ENCODE results near the gene AUTS2. TPM values are rescaled to one million over a fixed set of nuclear protein-coding genes. Genes with fewer than 3 reads are reported as not detected.

The AUTS2 gene
- polyA plus RNA-seq, 1 donor (not counting 4 experiments of a cell fraction or from before 2014, with no cell fraction given), result 4.7 TPM

GRCh38 chr7:69928621-69929020, 330.3 kb downstream of the AUTS2 start:
- TF ChIP-seq CTCF (optimal IDR thresholded peaks at IDR 0.05 in 1 of 3, IDR thresholded peaks at IDR 0.05 in 1 of 3, conservative IDR thresholded peaks at IDR 0.05 in 1 of 3; ENCODE audit: extremely low read depth in 1 of 3, insufficient read depth in 2 of 3, low read length in 3 of 3) (no peak), EZH2 (IDR thresholded peaks at IDR 0.05; ENCODE audit: low read length) (no peak)

GRCh38 chr7:69929622-69930021, 331.3 kb downstream of the AUTS2 start:
- no peak for TF ChIP-seq CTCF (optimal IDR thresholded peaks at IDR 0.05 in 1 of 3, IDR thresholded peaks at IDR 0.05 in 1 of 3, conservative IDR thresholded peaks at IDR 0.05 in 1 of 3; ENCODE audit: extremely low read depth in 1 of 3, insufficient read depth in 2 of 3, low read length in 3 of 3)
- no peak for TF ChIP-seq EZH2 (IDR thresholded peaks at IDR 0.05; ENCODE audit: low read length)
- Histone ChIP-seq H3K27me3 (ENCODE audit: control insufficient read depth, extremely low read depth, insufficient read depth, low read length) (no peaks in the 10 kb centered on the region), H3K4me2 (ENCODE audit: control insufficient read depth, extremely low read depth, insufficient read depth, low read depth, low read length) (no peak overlapping the region), H3K9me1 (ENCODE audit: control insufficient read depth, extremely low read depth, insufficient read depth, low read length) (no peaks in the 10 kb centered on the region), H3K9ac (ENCODE audit: control insufficient read depth, extremely low read depth, insufficient read depth, low read length) (no peak overlapping the region), H3K79me2 (ENCODE audit: control insufficient read depth, insufficient read depth, low read length) (no peaks in the 10 kb centered on the region), H3K36me3 (ENCODE audit: control insufficient read depth in 2 of 2, extremely low read depth in 1 of 2, insufficient read depth in 2 of 2, low read length in 2 of 2) (no peaks in the 10 kb centered on the region), H4K20me1 (ENCODE audit: control insufficient read depth, extremely low read depth, insufficient read depth, low read length) (no peaks in the 10 kb centered on the region), H3K27ac (ENCODE audit: control insufficient read depth, insufficient read depth, low read length) (no peak overlapping the region), H3K9me3 (ENCODE audit: control insufficient read depth, low read depth, low read length) (no peaks in the 10 kb centered on the region), H3K4me3 (ENCODE audit: control insufficient read depth in 2 of 3, extremely low read depth in 1 of 3, insufficient read depth in 2 of 3, low read depth in 1 of 3, low read length in 3 of 3) (no peak overlapping the region), H3K4me1 (ENCODE audit: control insufficient read depth, extremely low read depth, insufficient read depth, low read length) (no peaks in the 10 kb centered on the region), H2AFZ (ENCODE audit: control insufficient read depth, low read length) (no peak overlapping the region)
- dilution Hi-C loops (cut with MboI; ENCODE audit: extremely low pct_ligation_motif_present, low sequenced_read_pairs), result no loop called here
- no peak for FAIRE-seq
- DNase-seq (ENCODE audit: low read depth, low spot score), result no peak

More at GRCh38 chr7:69928621-69929020, 330.3 kb downstream of the AUTS2 start:
- Histone ChIP-seq H3K4me1 (ENCODE audit: control insufficient read depth, extremely low read depth, insufficient read depth, low read length) (no peaks in the 10 kb centered on the region), H4K20me1 (ENCODE audit: control insufficient read depth, extremely low read depth, insufficient read depth, low read length) (no peaks in the 10 kb centered on the region), H3K9me3 (ENCODE audit: control insufficient read depth, low read depth, low read length) (no peaks in the 10 kb centered on the region), H3K27ac (ENCODE audit: control insufficient read depth, insufficient read depth, low read length) (no peak overlapping the region), H3K9ac (ENCODE audit: control insufficient read depth, extremely low read depth, insufficient read depth, low read length) (no peak overlapping the region), H3K9me1 (ENCODE audit: control insufficient read depth, extremely low read depth, insufficient read depth, low read length) (no peaks in the 10 kb centered on the region), H3K27me3 (ENCODE audit: control insufficient read depth, extremely low read depth, insufficient read depth, low read length) (no peaks in the 10 kb centered on the region), H3K79me2 (ENCODE audit: control insufficient read depth, insufficient read depth, low read length) (no peaks in the 10 kb centered on the region), H3K36me3 (ENCODE audit: control insufficient read depth in 2 of 2, extremely low read depth in 1 of 2, insufficient read depth in 2 of 2, low read length in 2 of 2) (no peaks in the 10 kb centered on the region), H2AFZ (ENCODE audit: control insufficient read depth, low read length) (no peak overlapping the region), H3K4me3 (ENCODE audit: control insufficient read depth in 2 of 3, extremely low read depth in 1 of 3, insufficient read depth in 2 of 3, low read depth in 1 of 3, low read length in 3 of 3) (no peak overlapping the region), H3K4me2 (ENCODE audit: control insufficient read depth, extremely low read depth, insufficient read depth, low read depth, low read length) (no peak overlapping the region)
- DNase-seq (ENCODE audit: low read depth, low spot score) (no peak), FAIRE-seq (no peak)
- dilution Hi-C loops (cut with MboI; ENCODE audit: extremely low pct_ligation_motif_present, low sequenced_read_pairs), result no loop called here
